ENCODE results near the gene UBQLN2. TPM values are rescaled to one million over a fixed set of nuclear protein-coding genes. Genes with fewer than 3 reads are reported as not detected.
A peak's percentile ranks its signal among the peaks of the same experiment; 100 is the strongest.

UBQLN2 gene
- total and polyA plus RNA-seq, 10 donors, result 8.2 to 30.5 (median 26.1) TPM

DNA sequence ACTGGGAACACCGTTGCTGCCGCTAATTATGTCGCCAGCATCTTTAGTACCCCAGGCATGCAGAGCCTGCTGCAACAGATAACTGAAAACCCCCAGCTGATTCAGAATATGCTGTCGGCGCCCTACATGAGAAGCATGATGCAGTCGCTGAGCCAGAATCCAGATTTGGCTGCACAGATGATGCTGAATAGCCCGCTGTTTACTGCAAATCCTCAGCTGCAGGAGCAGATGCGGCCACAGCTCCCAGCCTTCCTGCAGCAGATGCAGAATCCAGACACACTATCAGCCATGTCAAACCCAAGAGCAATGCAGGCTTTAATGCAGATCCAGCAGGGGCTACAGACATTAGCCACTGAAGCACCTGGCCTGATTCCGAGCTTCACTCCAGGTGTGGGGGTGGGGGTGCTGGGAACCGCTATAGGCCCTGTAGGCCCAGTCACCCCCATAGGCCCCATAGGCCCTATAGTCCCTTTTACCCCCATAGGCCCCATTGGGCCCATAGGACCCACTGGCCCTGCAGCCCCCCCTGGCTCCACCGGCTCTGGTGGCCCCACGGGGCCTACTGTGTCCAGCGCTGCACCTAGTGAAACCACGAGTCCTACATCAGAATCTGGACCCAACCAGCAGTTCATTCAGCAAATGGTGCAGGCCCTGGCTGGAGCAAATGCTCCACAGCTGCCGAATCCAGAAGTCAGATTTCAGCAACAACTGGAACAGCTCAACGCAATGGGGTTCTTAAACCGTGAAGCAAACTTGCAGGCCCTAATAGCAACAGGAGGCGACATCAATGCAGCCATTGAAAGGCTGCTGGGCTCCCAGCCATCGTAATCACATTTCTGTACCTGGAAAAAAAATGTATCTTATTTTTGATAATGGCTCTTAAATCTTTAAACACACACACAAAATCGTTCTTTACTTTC, 1.8 kb downstream of the UBQLN2 start:
- H3K36me3 ChIP-seq, result no peaks in the 10 kb centered on the region
- peaks cover 3 to 64% (median 22%) of the 10 kb centered on the region in 6 donors for H3K4me1 ChIP-seq
- WGBS, 5 donors, result 8 to 40% (median 10%) methylated on average over 8 to 20 of the region's 20 CpGs
- H3K4me3 ChIP-seq, result peak overlapping the region; percentile 40 to 69 (median 52)
- H3K27me3 ChIP-seq (replicated peaks in 1 of 7), result peaks cover 0 to 7% (median 0%) of the 10 kb centered on the region in 7 donors
- no peak for TF ChIP-seq POLR2A (IDR thresholded peaks at IDR 0.05)
- TF ChIP-seq CTCF (IDR thresholded peaks at IDR 0.05 in 8 of 11, conservative IDR thresholded peaks at IDR 0.05 in 3 of 11), result no peak
- peak in 1 of 3 donors; percentile 21 for TF ChIP-seq POLR2AphosphoS5 (IDR thresholded peaks at IDR 0.05)
- H3K9me3 ChIP-seq, result no peaks in the 10 kb centered on the region
- intact Hi-C loops (cut with DNase I; ENCODE audit: low total_unique reads), result no loop called here
- peak; percentile 65 for DNase-seq
- H3K27ac ChIP-seq, result peak overlapping the region in 5 of 8 donors; percentile 93 to 97 (median 95)

DNA sequence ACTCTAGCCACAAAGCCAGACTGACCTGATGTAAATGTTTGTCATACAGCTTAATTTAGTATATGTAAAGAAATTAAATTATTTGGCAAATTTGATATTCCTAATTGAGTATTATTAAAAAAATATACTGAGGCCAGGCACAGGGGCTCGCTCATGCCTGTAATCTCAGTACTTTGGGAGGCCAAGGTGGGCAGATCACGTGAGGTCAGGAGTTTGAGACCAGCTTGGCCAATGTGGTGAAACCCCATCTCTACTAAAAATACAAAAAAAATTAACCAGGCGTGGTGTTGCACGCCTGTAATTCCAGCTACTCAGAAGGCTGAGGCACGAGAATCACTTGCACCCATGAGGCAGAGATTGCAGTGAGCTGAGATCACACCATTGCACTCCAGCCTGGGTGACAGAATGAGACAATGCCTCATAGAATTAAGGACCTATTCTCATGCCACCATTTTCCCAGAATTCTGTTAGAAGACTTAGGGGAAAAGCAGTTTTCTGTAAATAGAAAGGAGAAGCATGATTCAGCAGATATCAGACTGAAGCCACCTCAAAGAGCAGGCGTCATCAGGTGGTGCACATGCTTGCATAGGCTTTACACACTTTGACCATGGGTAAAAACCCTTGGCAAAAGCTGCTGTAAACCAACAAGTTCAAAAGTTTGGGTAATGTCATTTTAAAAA, 6.1 kb downstream of the UBQLN2 start:
- peak overlapping the region in 1 of 8 donors; percentile 21 for H3K27ac ChIP-seq
- H3K4me1 ChIP-seq, result peaks cover 0 to 55% (median 19%) of the 10 kb centered on the region in 6 donors
- WGBS, 5 donors, result 48 to 71% (median 67%) methylated on average over 6 of the region's 6 CpGs
- intact Hi-C loops (cut with DNase I; ENCODE audit: low total_unique reads), result no loop called here
- peaks cover 0 to 3% (median 0%) of the 10 kb centered on the region in 6 donors for H3K36me3 ChIP-seq
- no peak for TF ChIP-seq POLR2A (IDR thresholded peaks at IDR 0.05)
- TF ChIP-seq POLR2AphosphoS5 (IDR thresholded peaks at IDR 0.05), result no peak
- TF ChIP-seq CTCF (IDR thresholded peaks at IDR 0.05 in 8 of 11, conservative IDR thresholded peaks at IDR 0.05 in 3 of 11), result no peak
- no peaks in the 10 kb centered on the region for H3K9me3 ChIP-seq
- H3K27me3 ChIP-seq (replicated peaks in 1 of 7), result peaks cover 0 to 6% (median 0%) of the 10 kb centered on the region in 7 donors
- no peak overlapping the region for H3K4me3 ChIP-seq
- no peak for DNase-seq

DNA sequence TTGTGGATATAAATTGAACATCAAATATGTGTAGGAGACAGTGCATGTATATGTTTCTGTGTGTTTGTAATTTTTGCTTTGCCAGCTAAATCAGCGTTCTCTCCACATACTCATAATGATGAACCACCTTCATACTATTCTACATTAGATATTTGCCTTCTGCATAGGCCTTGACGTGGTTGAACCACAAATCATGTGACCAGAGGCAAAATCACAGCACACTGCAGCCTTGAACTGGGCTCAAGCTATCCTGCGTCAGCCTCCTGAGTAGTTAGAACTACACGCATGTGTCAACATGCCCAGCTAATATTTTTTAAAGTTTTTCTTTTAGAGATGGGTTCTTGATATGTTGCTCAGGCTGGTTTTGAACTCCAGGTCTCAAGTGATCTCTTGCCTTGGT, 9.5 kb downstream of the UBQLN2 start:
- no peak for DNase-seq
- Histone ChIP-seq H3K27ac (no peak overlapping the region), H3K27me3 (replicated peaks in 1 of 7) (no peaks in the 10 kb centered on the region), H3K4me3 (no peak overlapping the region), H3K4me1 (peaks cover 0 to 23% (median 9%) of the 10 kb centered on the region in 6 donors), H3K9me3 (no peaks in the 10 kb centered on the region), H3K36me3 (peaks cover 0 to 11% (median 0%) of the 10 kb centered on the region in 6 donors)
- intact Hi-C loops (cut with DNase I; ENCODE audit: low total_unique reads), result no loop called here
- TF ChIP-seq CTCF (IDR thresholded peaks at IDR 0.05 in 8 of 11, conservative IDR thresholded peaks at IDR 0.05 in 3 of 11), result no peak
- TF ChIP-seq POLR2AphosphoS5 (IDR thresholded peaks at IDR 0.05), result no peak
- no peak for TF ChIP-seq POLR2A (IDR thresholded peaks at IDR 0.05)
- WGBS, 5 donors, result 58 to 68% (median 62%) methylated on average over 4 of the region's 4 CpGs

- Histone ChIP-seq H3K4me1 (peaks cover 0 to 4% (median 0%) of the 10 kb centered on the region in 6 donors), H3K27me3 (replicated peaks in 1 of 7) (no peaks in the 10 kb centered on the region), H3K4me3 (no peak overlapping the region), H3K27ac (no peak overlapping the region), H3K9me3 (no peaks in the 10 kb centered on the region), H3K36me3 (peaks cover 0 to 11% (median 0%) of the 10 kb centered on the region in 6 donors)
- no peak for DNase-seq
- TF ChIP-seq POLR2A (IDR thresholded peaks at IDR 0.05), result no peak
- no peak for TF ChIP-seq POLR2AphosphoS5 (IDR thresholded peaks at IDR 0.05)
- TF ChIP-seq CTCF (IDR thresholded peaks at IDR 0.05 in 8 of 11, conservative IDR thresholded peaks at IDR 0.05 in 3 of 11), result no peak
- WGBS, 5 donors, result 66 to 85% (median 81%) methylated on average over 3 of the region's 3 CpGs
- intact Hi-C loops (cut with DNase I; ENCODE audit: low total_unique reads), result no loop called here
Measured at GRCh38 chrX:56574861-56575260, 11.4 kb downstream of the UBQLN2 start.

Data from spleen (tissue), 11 donors.